Urothelium cell line (cell line): ENCODE results near the gene ATP9B.
"Not testable (repeated sequence)": the region's sequence is repeated elsewhere in the genome, so short reads cannot be mapped to it uniquely, and the experiment has no call there.

ENCODE experiments used
- DNase-seq: peaks from one replicate; pipeline ENCODE4 v3.0.0; 2011; ENCODE audit warnings: low spot score, mixed read lengths
- FAIRE-seq: peaks from 2 replicates; lab custom pipeline; 2011; peaks lifted over from hg19 to GRCh38; lab: Jason Lieb, UNC

ATP9B gene

DNA sequence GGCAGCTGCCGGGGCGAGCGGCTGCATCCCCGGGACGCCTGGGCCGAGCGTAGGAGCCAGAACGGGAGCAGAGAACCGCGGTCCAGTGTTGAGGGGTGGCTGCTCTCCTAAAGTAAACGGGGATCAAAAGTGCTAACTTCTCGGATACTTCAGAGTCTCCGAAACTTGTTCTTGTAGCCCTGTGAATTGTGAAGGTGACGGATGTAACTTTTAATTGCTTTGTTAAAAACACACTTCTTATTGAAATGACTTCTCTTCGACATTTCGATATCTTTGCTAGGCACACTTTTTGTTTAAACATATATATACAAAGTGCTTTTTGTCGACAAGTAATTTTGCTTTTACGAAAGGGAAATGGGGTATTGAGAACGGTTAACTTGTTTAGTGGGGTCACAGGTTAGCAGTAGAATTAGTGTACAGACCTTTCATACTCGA is 540 bp downstream of the ATP9B start:
- FAIRE-seq, result no peak

DNA sequence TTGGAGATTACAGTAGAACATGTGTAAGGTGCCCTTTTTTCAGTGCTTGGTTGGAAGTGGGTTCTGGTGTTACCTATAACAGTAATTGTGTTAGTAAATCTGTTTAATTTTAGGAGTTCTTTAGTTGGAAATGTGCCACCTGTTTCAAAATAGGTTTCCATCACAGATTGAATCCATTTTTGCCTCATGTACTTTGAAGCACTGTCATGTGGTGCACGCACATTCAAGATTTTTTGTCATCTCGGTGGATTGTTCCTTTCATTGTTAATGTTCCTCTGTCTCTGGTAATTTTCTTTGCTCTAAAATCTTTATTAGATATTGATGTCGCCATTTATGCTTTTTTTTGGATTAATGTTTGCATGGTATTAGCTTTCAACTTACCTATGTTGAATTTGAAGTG is 1.3 kb downstream of the ATP9B start:
- FAIRE-seq (no peak), DNase-seq (no peak)

More for the DNA sequence above, 540 bp downstream of the ATP9B start:
- no peak for DNase-seq

DNA sequence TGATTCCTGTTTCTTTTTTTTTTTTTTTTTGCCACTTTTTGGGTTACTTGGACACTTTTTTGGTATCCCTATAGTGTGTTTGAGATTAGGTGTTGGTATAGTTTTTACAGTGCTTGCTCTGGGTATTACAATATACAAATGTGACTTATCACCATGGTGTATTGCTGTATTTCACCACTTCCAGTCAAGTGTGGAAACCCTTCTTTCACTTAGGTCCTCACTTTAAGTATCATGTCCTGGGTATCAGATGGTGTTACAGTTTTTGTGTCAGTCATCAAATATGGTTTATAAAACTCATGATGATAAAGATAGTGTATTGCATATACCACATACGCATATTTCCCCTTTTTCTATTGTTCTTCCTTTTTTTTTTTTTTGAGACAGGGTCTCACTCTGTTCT is 1.8 kb downstream of the ATP9B start:
- no peak for FAIRE-seq
- no peak for DNase-seq

GRCh38 chr18:79071503-79072210 is 2.5 kb downstream of the ATP9B start:
- DNase-seq, result no peak
- FAIRE-seq, result no peak

GRCh38 chr18:79072655-79073054 is 3.5 kb downstream of the ATP9B start:
- not testable (repeated sequence) for FAIRE-seq, DNase-seq

DNA sequence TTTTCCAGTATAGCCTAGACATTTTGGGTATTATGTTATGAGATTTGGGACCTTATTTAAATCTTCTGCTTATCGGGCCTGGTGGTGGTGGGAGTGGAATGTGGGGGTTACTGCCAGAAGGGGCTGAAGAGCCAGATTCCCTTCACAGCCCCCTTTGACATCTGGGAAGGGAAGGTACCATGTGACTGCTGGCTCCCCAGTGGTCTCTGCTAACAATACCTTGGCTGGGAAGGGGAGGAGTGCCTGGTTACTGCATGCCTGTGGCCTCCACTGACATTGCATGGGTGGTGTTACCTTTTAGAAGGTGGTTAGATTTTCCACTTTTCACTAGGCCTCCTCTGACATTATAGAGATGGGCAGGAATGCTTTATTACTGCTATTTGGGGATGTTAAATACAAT is 8.0 kb downstream of the ATP9B start:
- no peak for DNase-seq

DNA sequence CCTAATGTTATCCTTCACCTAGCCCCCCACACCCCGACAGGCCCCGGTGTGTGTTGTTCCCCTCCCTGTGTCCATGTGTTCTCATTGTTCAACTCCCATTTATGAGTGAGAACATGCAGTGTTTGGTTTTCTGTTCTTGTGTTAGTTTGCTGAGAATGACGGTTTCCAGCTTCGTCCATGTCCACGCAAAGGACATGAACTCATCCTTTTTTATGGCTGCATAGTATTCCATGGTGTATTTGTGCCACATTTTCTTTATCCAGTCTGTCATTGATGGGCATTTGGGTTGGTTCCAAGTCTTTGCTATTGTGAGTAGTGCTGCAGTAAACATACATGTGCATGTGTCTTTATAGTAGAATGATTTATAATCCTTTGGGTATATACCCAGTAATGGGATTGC is 9.6 kb downstream of the ATP9B start:
- FAIRE-seq, DNase-seq: not testable (repeated sequence)

More for the DNA sequence above, 8.0 kb downstream of the ATP9B start:
- no peak for FAIRE-seq

DNA sequence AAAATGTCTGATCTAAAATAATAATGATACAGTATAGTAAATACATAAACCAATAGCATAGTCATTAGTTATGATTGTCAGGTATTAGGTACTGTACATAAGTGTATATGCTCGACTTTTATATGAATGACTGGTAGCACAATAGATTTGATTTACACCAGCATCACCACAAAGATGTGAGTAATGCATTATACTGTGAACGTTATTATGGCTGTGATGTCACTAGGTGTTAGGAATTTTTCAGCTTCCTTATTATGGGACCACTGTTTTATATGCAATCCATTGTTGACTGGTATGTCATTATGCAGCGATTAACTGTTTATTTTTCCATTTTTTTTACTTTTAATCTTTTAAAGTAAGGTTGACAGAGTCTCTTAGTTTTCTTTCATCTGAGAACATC is 23.7 kb downstream of the ATP9B start:
- no peak for FAIRE-seq
- DNase-seq, result no peak

DNA sequence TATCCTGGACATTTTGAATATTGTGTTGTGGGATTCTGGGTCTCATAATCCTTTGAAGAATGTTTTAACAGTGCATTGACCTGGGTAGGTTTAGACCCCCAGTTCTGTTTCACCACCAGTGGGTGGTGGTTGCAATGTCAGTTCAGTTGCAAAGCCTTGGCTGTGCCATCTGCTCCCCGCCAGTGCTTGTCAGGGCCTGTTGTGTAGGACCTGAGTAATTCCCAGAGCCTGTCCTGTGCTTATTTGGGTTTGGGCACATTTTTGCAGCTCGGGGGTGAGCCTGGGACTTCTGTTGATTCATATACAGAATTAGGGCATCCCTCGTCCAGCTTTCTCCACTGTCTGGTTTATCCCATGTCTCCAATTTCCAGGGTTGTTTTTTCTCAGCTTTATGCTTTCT is 24.8 kb downstream of the ATP9B start:
- DNase-seq, result no peak
- no peak for FAIRE-seq

- no peak for DNase-seq
- FAIRE-seq, result no peak
Measured at GRCh38 chr18:79095216-79095615, 26.0 kb downstream of the ATP9B start.

DNA sequence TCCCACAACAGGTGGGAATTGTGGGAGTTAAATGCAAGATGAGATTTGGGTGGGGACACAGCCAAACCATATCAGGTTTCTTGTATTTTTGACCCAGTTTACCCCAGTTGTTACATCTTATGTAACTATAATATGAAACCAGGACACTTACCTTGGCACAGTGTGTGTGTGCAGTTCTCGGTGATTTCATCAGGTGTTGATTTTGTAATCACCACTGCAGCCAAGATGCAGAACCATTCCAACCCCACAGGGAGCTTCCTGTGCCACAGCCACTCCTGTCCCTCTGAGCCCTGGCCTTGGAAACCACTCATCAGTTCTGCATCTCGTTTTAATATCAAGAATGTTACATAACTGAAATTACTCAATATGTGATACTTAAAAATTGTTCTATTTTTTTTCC is 31.8 kb downstream of the ATP9B start:
- DNase-seq (no peak), FAIRE-seq (no peak)

GRCh38 chr18:79102886-79103285 is 33.7 kb downstream of the ATP9B start:
- DNase-seq, result no peak
- FAIRE-seq, result no peak

- no peak for FAIRE-seq
- DNase-seq, result no peak
Measured at GRCh38 chr18:79104137-79104536, 34.9 kb downstream of the ATP9B start.

- FAIRE-seq, result no peak
Measured at GRCh38 chr18:79105455-79105854, 36.3 kb downstream of the ATP9B start.

GRCh38 chr18:79106084-79106483 is 36.9 kb downstream of the ATP9B start:
- DNase-seq (no peak), FAIRE-seq (no peak)

More at GRCh38 chr18:79105455-79105854, 36.3 kb downstream of the ATP9B start:
- DNase-seq, result no peak

GRCh38 chr18:79107886-79108285 is 38.7 kb downstream of the ATP9B start:
- FAIRE-seq, result no peak

GRCh38 chr18:79108549-79109215 is 39.5 kb downstream of the ATP9B start:
- no peak for DNase-seq

More at GRCh38 chr18:79107886-79108285, 38.7 kb downstream of the ATP9B start:
- no peak for DNase-seq

DNA sequence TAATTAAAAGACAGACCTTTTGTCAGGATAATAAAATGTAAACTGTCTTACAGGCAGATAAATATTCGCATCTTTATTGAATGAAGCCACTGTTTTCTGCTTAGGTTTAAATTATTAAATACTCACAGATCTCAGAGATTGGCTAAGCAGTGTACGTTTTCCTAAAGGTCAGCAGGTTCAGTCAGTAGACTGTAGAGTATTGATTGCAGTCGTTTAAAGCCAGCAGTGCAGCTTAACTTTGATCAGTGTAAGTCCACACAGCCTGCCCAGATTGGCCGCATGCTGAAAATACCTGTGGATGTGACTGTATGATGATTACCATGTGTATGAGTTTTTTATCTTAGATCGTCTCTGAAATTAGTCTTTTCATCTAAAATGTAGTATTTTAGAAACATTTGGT is 42.3 kb downstream of the ATP9B start:
- DNase-seq (no peak), FAIRE-seq (no peak)

More at GRCh38 chr18:79108549-79109215, 39.5 kb downstream of the ATP9B start:
- FAIRE-seq, result no peak

DNA sequence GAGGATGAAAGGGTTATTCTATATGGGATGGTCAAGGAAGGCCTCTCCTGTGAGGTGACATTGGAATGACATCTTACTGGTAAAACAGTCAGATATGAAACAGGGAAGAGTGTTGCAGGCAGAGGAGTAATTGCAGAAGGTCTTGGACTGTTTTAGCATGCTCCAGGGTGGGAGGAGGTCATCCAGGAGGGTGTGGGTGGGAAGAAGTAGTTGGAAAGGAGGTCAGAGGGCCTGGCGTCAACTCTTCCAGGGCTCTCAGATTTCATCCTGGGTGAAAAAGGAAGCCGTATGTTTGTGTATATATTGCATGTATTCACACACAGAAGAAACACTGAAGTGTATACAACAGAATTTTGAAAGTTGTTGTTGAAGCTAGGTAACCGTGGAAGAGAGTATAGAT is 48.2 kb downstream of the ATP9B start:
- DNase-seq (no peak), FAIRE-seq (no peak)

GRCh38 chr18:79117788-79118187 is 48.6 kb downstream of the ATP9B start:
- DNase-seq (no peak), FAIRE-seq (no peak)

DNA sequence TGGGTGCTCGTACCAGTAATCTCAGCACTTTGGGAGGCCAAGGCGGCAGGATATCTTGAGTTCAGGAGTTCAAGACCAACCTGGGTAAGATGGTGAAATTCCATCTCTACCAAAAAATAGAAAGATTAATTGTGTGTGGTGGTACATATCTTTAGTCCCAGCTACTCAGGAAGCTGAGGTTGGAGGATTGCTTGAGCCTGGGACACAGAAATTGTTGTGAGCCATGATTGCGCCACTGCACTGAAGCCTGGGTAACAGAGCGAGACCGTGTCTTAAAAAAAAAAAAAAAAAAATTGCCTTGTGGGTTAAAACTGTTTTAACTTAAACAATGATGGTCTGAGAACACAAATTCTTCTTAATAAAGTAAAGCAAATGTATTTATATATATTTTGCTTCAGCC is 49.6 kb downstream of the ATP9B start:
- DNase-seq, result no peak
- FAIRE-seq, result no peak

- no peak for FAIRE-seq
- DNase-seq, result no peak
Measured at GRCh38 chr18:79121746-79122474, 52.7 kb downstream of the ATP9B start.
